OCI-LY7 (cell line): ENCODE results near the gene CUBN. TPM values are rescaled to one million over a fixed set of nuclear protein-coding genes. Genes with fewer than 3 reads are reported as not detected.

Experiments used
- BruUV-seq: library from RNA; stranded (reverse); fragments of 400-500 nt; replicated peaks from 2 replicates; lab custom pipeline; 2021; lab: Mats Ljungman, UMichigan
- CTCF ChIA-PET: fragments of 300-600 bp; sonication (Branson Sonifier 250); formaldehyde crosslinking; loops from one replicate; lab custom pipeline; 2022; ENCODE audit warnings: antibody characterized with exemption; ENCODE audit not compliant: unreplicated experiment; lab: Charles Lee
- POLR2A ChIA-PET: fragments of 300-600 bp; sonication (Branson Sonifier 250); formaldehyde crosslinking; loops from one replicate; lab custom pipeline; 2022; ENCODE audit warnings: antibody characterized with exemption; lab: Charles Lee
- DNase-seq: peaks from one replicate; pipeline ENCODE4 v3.0.0-alpha.2; 2015; ENCODE audit warnings: low spot score
- H2AFZ ChIP-seq: fragments of 200-600 bp; sonication (generic), shearing (Covaris generic); 2 replicates; pipeline ENCODE4 v1.6.1; 2014; ENCODE audit warnings: mild to moderate bottlenecking, antibody characterized with exemption, low read length, moderate library complexity
- H3K27ac ChIP-seq: fragments of 200-600 bp; sonication (generic); 2 replicates; pipeline ENCODE4 v1.5.1; 2014; ENCODE audit warnings: mixed run types, low read depth, mild to moderate bottlenecking, moderate library complexity, low read length, inconsistent platforms; ENCODE audit not compliant: poor library complexity, severe bottlenecking
- H3K36me3 ChIP-seq: fragments of 200-600 bp; sonication (generic); 2 replicates; pipeline ENCODE4 v1.6.1; 2014; ENCODE audit warnings: mild to moderate bottlenecking, antibody characterized with exemption, low read length, moderate library complexity, mixed read lengths; ENCODE audit not compliant: insufficient read depth
- H3K4me1 ChIP-seq: fragments of 200-600 bp; sonication (generic); 2 replicates; pipeline ENCODE4 v1.5.1; 2014; ENCODE audit warnings: mild to moderate bottlenecking, low read length; ENCODE audit not compliant: insufficient read depth, poor library complexity, severe bottlenecking
- H3K4me2 ChIP-seq: fragments of 200-600 bp; sonication (generic); 2 replicates; pipeline ENCODE4 v1.6.1; 2014; ENCODE audit warnings: mild to moderate bottlenecking, low read length
- H3K4me3 ChIP-seq: fragments of 200-600 bp; sonication (generic); 2 replicates; pipeline ENCODE4 v1.5.1; 2014; ENCODE audit warnings: mild to moderate bottlenecking, low read depth, low read length; ENCODE audit not compliant: poor library complexity, severe bottlenecking
- H3K79me2 ChIP-seq: fragments of 200-600 bp; sonication (generic); 2 replicates; pipeline ENCODE4 v1.6.1; 2016; ENCODE audit warnings: low read depth, mild to moderate bottlenecking, low read length, moderate library complexity, mixed read lengths; ENCODE audit not compliant: insufficient read depth
- H3K9me2 ChIP-seq: fragments of 200-600 bp; sonication (generic); 2 replicates; pipeline ENCODE4 v1.6.1; 2016; ENCODE audit warnings: mild to moderate bottlenecking, low read length, mixed read lengths; ENCODE audit not compliant: insufficient read depth
- H3K9me3 ChIP-seq: fragments of 200-600 bp; sonication (generic); 2 replicates; pipeline ENCODE4 v1.6.1; 2014; ENCODE audit warnings: mild to moderate bottlenecking, mixed run types, low read length, mixed read lengths
- H4K20me1 ChIP-seq: fragments of 200-600 bp; sonication (generic); 2 replicates; pipeline ENCODE4 v1.6.1; 2014; ENCODE audit warnings: mild to moderate bottlenecking, antibody characterized with exemption, low read length, moderate library complexity, mixed read lengths; ENCODE audit not compliant: insufficient read depth
- EZH2phosphoT487 ChIP-seq: fragments of 200-600 bp; sonication (generic); IDR thresholded peaks from 2 replicates; pipeline ENCODE4 v1.6.1; 2018; ENCODE audit warnings: low read depth, borderline replicate concordance, mild to moderate bottlenecking, mixed run types, antibody characterized with exemption, low read length, moderate library complexity, mixed read lengths
- intact Hi-C: fragments of 100-400 bp; cut with micrococcal nuclease; formaldehyde crosslinking; loops from one replicate; pipeline ENCODE4 v1.10.0; 2022; ENCODE audit not compliant: unreplicated experiment
- total RNA-seq, 2 experiments: library from RNA; depleted of rRNA in 1 of 2; stranded (reverse); fragments of >200 nt in 1 of 2; shearing (Covaris generic) in 1 of 2; gene quantifications; 2 replicates each; pipeline ENCODE4 v1.2.3, GENCODE V29; 2014 to 2022
- TF ChIP-seq, protein P1 (sequence below): fragments of 200-600 bp; sonication (generic); conservative IDR thresholded peaks from 2 replicates; pipeline ENCODE4 v1.5.1; 2014; ENCODE audit warnings: mild to moderate bottlenecking, antibody characterized with exemption, low read length, moderate library complexity, mixed read lengths

The CUBN gene
- total RNA-seq, 2 experiments from 2014 or later = 0.13 to 0.25 TPM

DNA sequence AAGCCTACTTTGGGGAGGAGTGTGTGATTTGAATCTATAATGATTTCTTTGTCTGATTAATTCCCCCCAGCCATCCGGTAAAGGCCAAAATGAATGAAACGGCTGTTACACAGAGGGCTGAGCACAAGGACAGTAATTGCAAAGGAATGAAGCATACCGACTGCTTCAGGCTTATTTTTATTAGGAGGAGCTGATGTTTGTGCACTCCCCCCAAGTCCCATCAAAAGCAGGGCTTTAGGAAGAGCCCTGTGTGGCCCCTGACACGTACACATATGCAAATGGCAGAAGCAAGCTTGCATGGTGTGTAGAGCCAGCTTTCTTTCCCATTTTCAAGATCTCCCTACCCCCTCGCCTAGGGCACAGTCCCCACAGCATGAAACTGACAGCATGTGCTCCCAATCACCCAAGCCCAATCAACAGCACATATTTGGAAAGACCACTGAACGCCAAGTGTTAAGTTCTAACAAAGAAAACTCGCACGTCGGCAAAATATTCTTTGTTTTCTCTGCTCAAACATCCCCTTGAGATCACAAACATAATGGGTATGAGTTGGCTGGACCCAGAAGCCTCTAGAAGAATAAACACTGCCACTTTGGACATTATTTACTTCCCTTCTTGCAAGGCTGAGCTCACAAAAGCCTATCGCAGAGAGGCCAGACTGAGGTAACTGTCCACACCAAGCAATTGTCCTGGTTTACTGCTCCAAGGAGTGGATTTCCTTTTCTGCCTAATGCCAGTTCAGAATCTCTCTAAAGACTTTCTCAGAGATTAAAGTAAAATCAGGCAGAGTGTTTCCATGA, 143.0 kb downstream of the CUBN start:
- Histone ChIP-seq H3K36me3 (no peaks in the 10 kb centered on the region), H3K9me3 (no peaks in the 10 kb centered on the region), H3K4me2 (no peak overlapping the region), H4K20me1 (no peaks in the 10 kb centered on the region), H3K79me2 (no peaks in the 10 kb centered on the region), H3K27ac (no peak overlapping the region), H3K4me3 (no peak overlapping the region), H2AFZ (no peak overlapping the region), H3K9me2 (no peaks in the 10 kb centered on the region), H3K4me1 (no peaks in the 10 kb centered on the region)
- no TSS peak for BruUV-seq
- TF ChIP-seq, protein P1, sequence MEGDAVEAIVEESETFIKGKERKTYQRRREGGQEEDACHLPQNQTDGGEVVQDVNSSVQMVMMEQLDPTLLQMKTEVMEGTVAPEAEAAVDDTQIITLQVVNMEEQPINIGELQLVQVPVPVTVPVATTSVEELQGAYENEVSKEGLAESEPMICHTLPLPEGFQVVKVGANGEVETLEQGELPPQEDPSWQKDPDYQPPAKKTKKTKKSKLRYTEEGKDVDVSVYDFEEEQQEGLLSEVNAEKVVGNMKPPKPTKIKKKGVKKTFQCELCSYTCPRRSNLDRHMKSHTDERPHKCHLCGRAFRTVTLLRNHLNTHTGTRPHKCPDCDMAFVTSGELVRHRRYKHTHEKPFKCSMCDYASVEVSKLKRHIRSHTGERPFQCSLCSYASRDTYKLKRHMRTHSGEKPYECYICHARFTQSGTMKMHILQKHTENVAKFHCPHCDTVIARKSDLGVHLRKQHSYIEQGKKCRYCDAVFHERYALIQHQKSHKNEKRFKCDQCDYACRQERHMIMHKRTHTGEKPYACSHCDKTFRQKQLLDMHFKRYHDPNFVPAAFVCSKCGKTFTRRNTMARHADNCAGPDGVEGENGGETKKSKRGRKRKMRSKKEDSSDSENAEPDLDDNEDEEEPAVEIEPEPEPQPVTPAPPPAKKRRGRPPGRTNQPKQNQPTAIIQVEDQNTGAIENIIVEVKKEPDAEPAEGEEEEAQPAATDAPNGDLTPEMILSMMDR = no peak
- TF ChIP-seq EZH2phosphoT487 = no peak
- DNase-seq = no peak
- intact Hi-C loops = no loop called here
- POLR2A ChIA-PET = interaction anchor here (0.7 to 1.5 kb wide), 3 partner anchors 18 to 989 kb away, joined by 3 to 4 read pairs (median 4); no protein-coding TSS in a partner anchor
- CTCF ChIA-PET = no interaction called here

DNA sequence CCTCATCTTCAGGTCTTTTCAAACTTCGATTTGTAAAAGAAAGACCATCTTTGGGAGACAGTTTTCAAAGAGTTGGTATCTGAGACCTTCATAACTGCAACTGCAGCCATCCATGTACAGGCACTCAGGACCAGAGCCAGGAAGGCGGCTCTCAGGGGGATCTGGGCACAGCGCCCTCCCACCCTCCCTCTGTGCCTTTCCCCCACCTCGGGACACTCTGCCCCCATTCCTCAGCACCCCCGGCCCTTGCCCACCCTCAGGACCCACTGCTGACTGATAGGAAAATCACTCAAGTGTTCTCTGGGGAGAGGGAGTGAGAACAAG, 143.6 kb downstream of the CUBN start:
- Histone ChIP-seq H3K79me2 (no peaks in the 10 kb centered on the region), H3K4me2 (no peak overlapping the region), H3K9me2 (no peaks in the 10 kb centered on the region), H4K20me1 (no peaks in the 10 kb centered on the region), H3K27ac (no peak overlapping the region), H3K4me3 (no peak overlapping the region), H3K36me3 (no peaks in the 10 kb centered on the region), H3K9me3 (no peaks in the 10 kb centered on the region), H2AFZ (no peak overlapping the region), H3K4me1 (no peaks in the 10 kb centered on the region)
- CTCF ChIA-PET = no interaction called here
- POLR2A ChIA-PET = interaction anchor here (0.7 kb wide), 1 partner anchor 989 kb away, joined by 3 read pairs; no protein-coding TSS in a partner anchor
- intact Hi-C loops = no loop called here
- DNase-seq = no peak
- no TSS peak for BruUV-seq
- TF ChIP-seq, protein P1 = no peak
- TF ChIP-seq EZH2phosphoT487 = no peak

DNA sequence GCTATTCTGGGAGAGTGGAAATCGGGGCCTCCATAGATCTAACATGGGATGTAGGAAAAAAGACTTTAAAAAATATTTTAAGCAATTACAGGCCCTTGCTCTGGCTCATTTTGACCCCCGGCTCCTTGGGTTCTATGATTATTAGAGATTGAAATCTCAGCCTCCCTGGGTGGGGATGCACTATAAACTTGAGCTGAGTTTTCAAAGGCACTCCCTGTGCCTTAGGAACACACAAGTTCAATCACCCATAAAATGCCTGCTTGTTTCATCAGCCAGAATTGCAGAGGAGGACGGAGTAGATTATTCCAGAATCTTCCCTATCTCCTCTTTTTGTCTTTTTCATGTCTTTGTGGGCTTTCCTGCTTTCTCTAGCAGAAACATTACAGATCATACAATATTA, 145.4 kb downstream of the CUBN start:
- TF ChIP-seq, protein P1 = no peak
- TF ChIP-seq EZH2phosphoT487 = no peak
- Histone ChIP-seq H3K9me3 (no peaks in the 10 kb centered on the region), H3K9me2 (no peaks in the 10 kb centered on the region), H4K20me1 (no peaks in the 10 kb centered on the region), H3K4me2 (no peak overlapping the region), H3K36me3 (no peaks in the 10 kb centered on the region), H3K79me2 (no peaks in the 10 kb centered on the region), H3K4me3 (no peak overlapping the region), H3K4me1 (no peaks in the 10 kb centered on the region), H3K27ac (no peak overlapping the region), H2AFZ (no peak overlapping the region)
- ChIA-PET CTCF (no interaction called here), POLR2A (no interaction called here)
- intact Hi-C loops = no loop called here
- DNase-seq = no peak
- BruUV-seq = no TSS peak
